OCI-LY7 (cell line): ENCODE results near the gene CDADC1.

ENCODE experiments used
- CTCF ChIP-seq: fragments of 200-600 bp; sonication (generic); conservative IDR thresholded peaks from 2 replicates; pipeline ENCODE4 v1.5.1; 2014; ENCODE audit warnings: mild to moderate bottlenecking, antibody characterized with exemption, low read length, moderate library complexity, mixed read lengths
- EZH2phosphoT487 ChIP-seq: fragments of 200-600 bp; sonication (generic); IDR thresholded peaks from 2 replicates; pipeline ENCODE4 v1.6.1; 2018; ENCODE audit warnings: low read depth, borderline replicate concordance, mild to moderate bottlenecking, mixed run types, antibody characterized with exemption, low read length, moderate library complexity, mixed read lengths

GRCh38 chr13:49278211-49278610, 30.5 kb downstream of the CDADC1 start:
- TF ChIP-seq CTCF (no peak), EZH2phosphoT487 (no peak)
